Measurements from ENCODE around the gene DGKZ.

GRCh38 chr11:46306296-46306853, 40.9 kb upstream of the DGKZ start:
- TF ChIP-seq CTCF (conservative IDR thresholded peaks at IDR 0.05; ENCODE audit: low read depth in 2 of 2) (no peak), POLR2AphosphoS5 (IDR thresholded peaks at IDR 0.05; ENCODE audit: low read depth) (no peak), EZH2 (IDR thresholded peaks at IDR 0.05; ENCODE audit: low read depth, unreplicated experiment) (no peak), EZH2phosphoT487 (IDR thresholded peaks at IDR 0.05; ENCODE audit: unreplicated experiment) (no peak), JUNB (IDR thresholded peaks at IDR 0.05; ENCODE audit: unreplicated experiment) (no peak), CREB1 (CRISPR knock-in tag; IDR thresholded peaks at IDR 0.05; ENCODE audit: low read depth) (no peak)
- TF ChIP-seq, protein P1, sequence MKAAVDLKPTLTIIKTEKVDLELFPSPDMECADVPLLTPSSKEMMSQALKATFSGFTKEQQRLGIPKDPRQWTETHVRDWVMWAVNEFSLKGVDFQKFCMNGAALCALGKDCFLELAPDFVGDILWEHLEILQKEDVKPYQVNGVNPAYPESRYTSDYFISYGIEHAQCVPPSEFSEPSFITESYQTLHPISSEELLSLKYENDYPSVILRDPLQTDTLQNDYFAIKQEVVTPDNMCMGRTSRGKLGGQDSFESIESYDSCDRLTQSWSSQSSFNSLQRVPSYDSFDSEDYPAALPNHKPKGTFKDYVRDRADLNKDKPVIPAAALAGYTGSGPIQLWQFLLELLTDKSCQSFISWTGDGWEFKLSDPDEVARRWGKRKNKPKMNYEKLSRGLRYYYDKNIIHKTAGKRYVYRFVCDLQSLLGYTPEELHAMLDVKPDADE (IDR thresholded peaks at IDR 0.05), result no peak

All from GM23338 (cell line).